HepG2 (cell line): ENCODE data around the gene ANTXR1. TPM values are rescaled to one million over a fixed set of nuclear protein-coding genes. Genes with fewer than 3 reads are reported as not detected.

ENCODE experiments used
- ATAC-seq: fragments of 200-7000 bp; cut with Tn5 transposase; 3 replicates; pipeline ENCODE4 v1.9.1; 2020; ENCODE audit warnings: mild to moderate bottlenecking, moderate library complexity
- BruUV-seq: library from RNA; stranded (reverse); fragments of 400-500 nt; replicated peaks from 2 replicates; lab custom pipeline; 2021; lab: Mats Ljungman, UMichigan
- CTCF ChIA-PET: fragments of 300-600 bp; formaldehyde crosslinking; extraction: SDS; loops from one replicate; lab custom pipeline; 2021; ENCODE audit warnings: low total read pairs, inconsistent platforms, low intra/inter-chr PET ratio; lab: Yijun Ruan, JAX
- POLR2A ChIA-PET: fragments of 350-600 bp; sonication (Branson Sonifier 250); formaldehyde crosslinking; loops from one replicate; lab custom pipeline; 2020; ENCODE audit warnings: antibody characterized with exemption, inconsistent platforms; lab: Yijun Ruan, JAX
- DNase-seq: peaks from one replicate; pipeline ENCODE4 v3.0.0-alpha.2; 2015; ENCODE audit warnings: low spot score
- FAIRE-seq: peaks from 3 replicates; lab custom pipeline; 2011; peaks lifted over from hg19 to GRCh38; lab: Jason Lieb, UNC
- H2AFZ ChIP-seq: one replicate; pipeline ENCODE4 v1.6.1; 2011; ENCODE audit warnings: low read length, inconsistent platforms
- H3K27ac ChIP-seq: fragments of 300-600 bp; 3 replicates; pipeline ENCODE4 v1.8.0; 2011; ENCODE audit warnings: mixed run types, mild to moderate bottlenecking, mixed read lengths, low read length, inconsistent platforms; ENCODE audit not compliant: insufficient read depth; ENCODE audit errors: extremely low read length
- H3K27me3 ChIP-seq, 2 experiments: fragments of 200-600 bp in 1 of 2; 2 replicates in 1 of 2; 3 replicates in 1 of 2; pipeline versions ENCODE4 v1.6.0 to v1.8.0; 2011; ENCODE audit warnings: low read length in 2 of 2, mild to moderate bottlenecking in 2 of 2, moderate library complexity in 2 of 2, inconsistent platforms in 1 of 2; ENCODE audit not compliant: insufficient read depth in 2 of 2, control insufficient read depth in 1 of 2
- H3K36me3 ChIP-seq, 2 experiments: fragments of 200-600 bp in 1 of 2; replicated peaks in 1 of 2; 2 replicates in 1 of 2; 3 replicates in 1 of 2; pipeline versions ENCODE4 v1.5.1 to v1.8.0; 2011; ENCODE audit warnings: low read length in 2 of 2, inconsistent platforms in 1 of 2; ENCODE audit not compliant: insufficient read depth in 2 of 2, control insufficient read depth in 1 of 2
- H3K4me1 ChIP-seq: 2 replicates; pipeline ENCODE4 v1.5.1; 2012; ENCODE audit warnings: low read length, inconsistent platforms; ENCODE audit not compliant: insufficient read depth
- H3K4me2 ChIP-seq: 2 replicates; pipeline ENCODE4 v1.6.0; 2011; ENCODE audit warnings: low read depth, low read length, inconsistent platforms
- H3K4me3 ChIP-seq, 3 experiments: fragments of 200-600 bp in 1 of 3; sonication (generic), shearing (Covaris generic) in 1 of 3; replicated peaks in 1 of 3; 2 replicates each; pipeline ENCODE4 v1.5.1; 2011 to 2016; ENCODE audit warnings: low read length in 3 of 3, inconsistent platforms in 2 of 3, low read depth in 2 of 3, mild to moderate bottlenecking in 2 of 3, control low read depth in 1 of 3, mixed read lengths in 1 of 3; ENCODE audit not compliant: insufficient read depth in 1 of 3
- H3K79me2 ChIP-seq: one replicate; pipeline ENCODE4 v1.6.1; 2011; ENCODE audit warnings: low read length, inconsistent platforms; ENCODE audit not compliant: insufficient read depth
- H3K9ac ChIP-seq: 2 replicates; pipeline ENCODE4 v1.6.0; 2011; ENCODE audit warnings: mild to moderate bottlenecking, low read depth, low read length, inconsistent platforms; ENCODE audit not compliant: insufficient read depth
- H3K9me3 ChIP-seq: 2 replicates; pipeline ENCODE4 v1.5.1; 2012; ENCODE audit warnings: mild to moderate bottlenecking, low read length
- H4K20me1 ChIP-seq: 2 replicates; pipeline ENCODE4 v1.6.0; 2011; ENCODE audit warnings: inconsistent platforms, mild to moderate bottlenecking, low read length, moderate library complexity; ENCODE audit not compliant: insufficient read depth
- HDAC6 ChIP-seq: fragments of 200-600 bp; sonication (generic); IDR thresholded peaks from 2 replicates; pipeline ENCODE4 v1.7.0; 2017; ENCODE audit warnings: mild to moderate bottlenecking, antibody characterized with exemption, low read length, low read depth
- HNF4G ChIP-seq, 2 experiments: sonication (generic) in 1 of 2; formaldehyde crosslinking in 1 of 2; IDR thresholded peaks; 2 replicates each; pipeline versions ENCODE4 v1.4.0 to v1.6.1; 2011 to 2020; ENCODE audit warnings: borderline replicate concordance in 2 of 2, low read depth in 2 of 2, mild to moderate bottlenecking in 2 of 2, low read length in 1 of 2, missing genetic modification reagents in 1 of 2, moderate library complexity in 1 of 2
- KDM4B ChIP-seq: sonication (generic); formaldehyde crosslinking; IDR thresholded peaks from 2 replicates; pipeline ENCODE4 v1.4.0; 2020; ENCODE audit warnings: missing genetic modification reagents
- PHF20 ChIP-seq: sonication (generic); formaldehyde crosslinking; IDR thresholded peaks from 2 replicates; pipeline ENCODE4 v1.5.0; 2020; ENCODE audit warnings: mild to moderate bottlenecking, missing genetic modification reagents
- ZNF570 ChIP-seq: sonication (generic); formaldehyde crosslinking; IDR thresholded peaks from 2 replicates; pipeline ENCODE4 v1.4.0; 2020; ENCODE audit warnings: mild to moderate bottlenecking, missing genetic modification reagents, borderline replicate concordance
- WGBS: methylation state at CpG from one replicate; pipeline ENCODE4 v1.1.6; 2017; ENCODE audit warnings: low lambda C conversion rate; 5-methylcytosine and 5-hydroxymethylcytosine counted together
- in situ Hi-C: cut with HindIII; loops from 2 replicates; pipeline ENCODE4 v1.10.0; 2017; ENCODE audit warnings: low pct_unique_long_range_greater_than_20kb; ENCODE audit not compliant: extremely low pct_ligation_motif_present
- intact Hi-C: fragments of 100-400 bp; cut with micrococcal nuclease; formaldehyde crosslinking; loops from one replicate; pipeline ENCODE4 v1.10.0; 2022; ENCODE audit not compliant: unreplicated experiment
- polyA plus RNA-seq, 8 experiments: library from polyadenylated mRNA; depleted of rRNA in 3 of 8; stranded (reverse) in 7 of 8; unstranded in 1 of 8; fragments of >200 nt; fragmentation: Illumina TruSeq in 4 of 8; extraction: Trizol in 4 of 8; gene quantifications; 2 replicates each; pipeline versions ENCODE4 v1.2.1 to v1.2.3, GENCODE V29; 2011 to 2016; ENCODE audit warnings: low read depth in 4 of 8, missing spikeins in 1 of 8, mixed read lengths in 1 of 8; ENCODE audit not compliant: insufficient read depth in 1 of 8
- total RNA-seq, 5 experiments: library from RNA; depleted of rRNA; stranded (reverse); fragments of >200 nt; fragmentation: Illumina TruSeq; extraction: Trizol; gene quantifications; 2 replicates each; pipeline ENCODE4 v1.2.3, GENCODE V29; 2016; ENCODE audit warnings: low read depth in 1 of 5
- TF ChIP-seq, protein P1 (sequence below): sonication (generic); formaldehyde crosslinking; IDR thresholded peaks from one replicate; pipeline ENCODE4 v1.5.1; 2020; ENCODE audit warnings: mild to moderate bottlenecking, missing genetic modification reagents; ENCODE audit errors: not compliant biosample characterization

The ANTXR1 gene
- total and polyA plus RNA-seq, 2 of the 13 experiments (the other 11 are each of a cell fraction or from before 2014, with no cell fraction given): 4.5 to 12.7 TPM

DNA sequence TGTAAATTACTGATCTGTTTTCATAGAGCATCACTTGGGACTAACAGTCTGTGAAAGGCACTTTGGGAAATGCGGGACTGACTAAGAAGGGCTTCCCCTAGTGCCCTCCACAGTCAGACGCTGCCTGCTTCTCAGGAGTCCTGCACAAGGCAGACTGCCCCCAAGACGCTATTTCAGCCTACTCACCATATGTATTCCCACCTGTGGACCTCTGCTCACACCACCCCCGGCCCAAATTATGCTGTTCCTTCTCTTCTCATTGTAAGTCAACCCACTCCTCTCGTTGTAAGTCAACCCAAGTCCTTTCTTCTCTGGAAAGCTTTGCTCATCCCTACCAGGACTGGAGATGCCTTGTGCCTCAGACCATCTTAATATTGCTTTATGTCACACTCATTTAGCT is 198.7 kb downstream of the ANTXR1 start:
- peaks cover 8% of the 10 kb centered on the region for H3K9me3 ChIP-seq
- H3K36me3 ChIP-seq: peaks cover 0 to 3% of the 10 kb centered on the region in 2 experiments; a peak in 1 of 5 replicates
- intact Hi-C loops: no loop called here
- FAIRE-seq (no peak), DNase-seq (no peak), ATAC-seq (no peak)
- H3K4me2 ChIP-seq: no peak overlapping the region
- CTCF ChIA-PET: no interaction called here
- no peak overlapping the region for H3K9ac ChIP-seq
- H2AFZ ChIP-seq: no peak overlapping the region
- peaks cover 45% of the 10 kb centered on the region for H3K4me1 ChIP-seq
- H3K4me3 ChIP-seq: no peak overlapping the region
- H4K20me1 ChIP-seq: no peaks in the 10 kb centered on the region
- 96% methylated on average over 5 of the region's 5 CpGs for WGBS
- in situ Hi-C loops: no loop called here
- POLR2A ChIA-PET: no interaction called here
- BruUV-seq: no TSS peak
- TF ChIP-seq PHF20 (CRISPR knock-in tag): no peak
- no peak for TF ChIP-seq ZNF570
- no peak for TF ChIP-seq KDM4B (CRISPR knock-in tag)
- no peak for TF ChIP-seq HNF4G (IDR thresholded peaks at IDR 0.05; ENCODE audit: borderline replicate concordance, low read depth, low read length)
- no peak for TF ChIP-seq HNF4G (CRISPR knock-in tag; IDR thresholded peaks at IDR 0.05; ENCODE audit: borderline replicate concordance, low read depth)
- TF ChIP-seq, protein P1, sequence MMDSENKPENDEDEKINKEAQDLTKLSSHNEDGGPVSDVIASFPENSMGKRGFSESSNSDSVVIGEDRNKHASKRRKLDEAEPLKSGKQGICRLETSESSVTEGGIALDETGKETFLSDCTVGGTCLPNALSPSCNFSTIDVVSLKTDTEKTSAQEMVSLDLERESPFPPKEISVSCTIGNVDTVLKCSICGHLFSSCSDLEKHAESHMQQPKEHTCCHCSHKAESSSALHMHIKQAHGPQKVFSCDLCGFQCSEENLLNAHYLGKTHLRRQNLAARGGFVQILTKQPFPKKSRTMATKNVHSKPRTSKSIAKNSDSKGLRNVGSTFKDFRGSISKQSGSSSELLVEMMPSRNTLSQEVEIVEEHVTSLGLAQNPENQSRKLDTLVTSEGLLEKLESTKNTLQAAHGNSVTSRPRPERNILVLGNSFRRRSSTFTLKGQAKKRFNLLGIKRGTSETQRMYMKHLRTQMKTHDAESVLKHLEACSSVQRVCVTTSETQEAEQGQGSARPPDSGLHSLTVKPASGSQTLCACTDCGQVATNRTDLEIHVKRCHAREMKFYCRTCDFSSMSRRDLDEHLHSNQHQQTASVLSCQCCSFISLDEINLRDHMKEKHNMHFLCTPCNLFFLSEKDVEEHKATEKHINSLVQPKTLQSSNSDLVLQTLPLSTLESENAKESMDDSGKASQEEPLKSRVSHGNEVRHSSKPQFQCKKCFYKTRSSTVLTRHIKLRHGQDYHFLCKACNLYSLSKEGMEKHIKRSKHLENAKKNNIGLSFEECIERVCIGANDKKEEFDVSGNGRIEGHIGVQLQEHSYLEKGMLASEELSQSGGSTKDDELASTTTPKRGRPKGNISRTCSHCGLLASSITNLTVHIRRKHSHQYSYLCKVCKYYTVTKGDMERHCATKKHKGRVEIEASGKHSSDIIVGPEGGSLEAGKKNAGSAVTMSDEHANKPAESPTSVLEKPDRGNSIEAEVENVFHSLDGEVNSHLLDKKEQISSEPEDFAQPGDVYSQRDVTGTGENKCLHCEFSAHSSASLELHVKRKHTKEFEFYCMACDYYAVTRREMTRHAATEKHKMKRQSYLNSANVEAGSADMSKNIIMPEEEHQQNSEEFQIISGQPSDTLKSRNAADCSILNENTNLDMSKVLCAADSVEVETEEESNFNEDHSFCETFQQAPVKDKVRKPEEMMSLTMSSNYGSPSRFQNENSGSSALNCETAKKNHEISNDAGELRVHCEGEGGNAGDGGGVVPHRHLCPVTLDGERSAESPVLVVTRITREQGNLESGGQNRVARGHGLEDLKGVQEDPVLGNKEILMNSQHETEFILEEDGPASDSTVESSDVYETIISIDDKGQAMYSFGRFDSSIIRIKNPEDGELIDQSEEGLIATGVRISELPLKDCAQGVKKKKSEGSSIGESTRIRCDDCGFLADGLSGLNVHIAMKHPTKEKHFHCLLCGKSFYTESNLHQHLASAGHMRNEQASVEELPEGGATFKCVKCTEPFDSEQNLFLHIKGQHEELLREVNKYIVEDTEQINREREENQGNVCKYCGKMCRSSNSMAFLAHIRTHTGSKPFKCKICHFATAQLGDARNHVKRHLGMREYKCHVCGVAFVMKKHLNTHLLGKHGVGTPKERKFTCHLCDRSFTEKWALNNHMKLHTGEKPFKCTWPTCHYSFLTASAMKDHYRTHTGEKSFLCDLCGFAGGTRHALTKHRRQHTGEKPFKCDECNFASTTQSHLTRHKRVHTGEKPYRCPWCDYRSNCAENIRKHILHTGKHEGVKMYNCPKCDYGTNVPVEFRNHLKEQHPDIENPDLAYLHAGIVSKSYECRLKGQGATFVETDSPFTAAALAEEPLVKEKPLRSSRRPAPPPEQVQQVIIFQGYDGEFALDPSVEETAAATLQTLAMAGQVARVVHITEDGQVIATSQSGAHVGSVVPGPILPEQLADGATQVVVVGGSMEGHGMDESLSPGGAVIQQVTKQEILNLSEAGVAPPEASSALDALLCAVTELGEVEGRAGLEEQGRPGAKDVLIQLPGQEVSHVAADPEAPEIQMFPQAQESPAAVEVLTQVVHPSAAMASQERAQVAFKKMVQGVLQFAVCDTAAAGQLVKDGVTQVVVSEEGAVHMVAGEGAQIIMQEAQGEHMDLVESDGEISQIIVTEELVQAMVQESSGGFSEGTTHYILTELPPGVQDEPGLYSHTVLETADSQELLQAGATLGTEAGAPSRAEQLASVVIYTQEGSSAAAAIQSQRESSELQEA (CRISPR knock-in tag): no peak
- TF ChIP-seq HDAC6: no peak
- no peak overlapping the region for H3K27ac ChIP-seq
- H3K79me2 ChIP-seq: no peaks in the 10 kb centered on the region
- H3K27me3 ChIP-seq: no peaks in the 10 kb centered on the region
